PFSK-1 (cell line): Measurements from ENCODE around the gene DPP8.

ENCODE experiments used
- FOXP2 ChIP-seq: optimal IDR thresholded peaks from 2 replicates; pipeline ENCODE3; 2011; ENCODE audit warnings: borderline replicate concordance, control low read depth, inconsistent platforms; ENCODE audit not compliant: insufficient read depth; ENCODE audit errors: extremely low read length, extremely low read depth
- POLR2AphosphoS5 ChIP-seq: IDR thresholded peaks from 2 replicates; pipeline ENCODE4 v1.6.1; 2012; ENCODE audit warnings: low read depth, mild to moderate bottlenecking, control low read depth, low read length, moderate library complexity
- SIN3A ChIP-seq: IDR thresholded peaks from 2 replicates; pipeline ENCODE4 v1.6.1; 2012; ENCODE audit warnings: mild to moderate bottlenecking, low read length, moderate library complexity, borderline replicate concordance; ENCODE audit not compliant: insufficient read depth
- TAF1 ChIP-seq: IDR thresholded peaks from 2 replicates; pipeline ENCODE4 v1.6.1; 2012; ENCODE audit warnings: low read length, control low read depth, borderline replicate concordance; ENCODE audit not compliant: insufficient read depth
- TF ChIP-seq, protein P1 (sequence below), 2 experiments: IDR thresholded peaks; 2 replicates each; pipeline versions ENCODE4 v1.6.1 to v1.8.0; 2011 to 2012; ENCODE audit warnings: low read depth in 2 of 2, low read length in 2 of 2, control low read depth in 1 of 2, inconsistent platforms in 1 of 2, mild to moderate bottlenecking in 1 of 2, moderate library complexity in 1 of 2; ENCODE audit not compliant: insufficient read depth in 1 of 2

DNA sequence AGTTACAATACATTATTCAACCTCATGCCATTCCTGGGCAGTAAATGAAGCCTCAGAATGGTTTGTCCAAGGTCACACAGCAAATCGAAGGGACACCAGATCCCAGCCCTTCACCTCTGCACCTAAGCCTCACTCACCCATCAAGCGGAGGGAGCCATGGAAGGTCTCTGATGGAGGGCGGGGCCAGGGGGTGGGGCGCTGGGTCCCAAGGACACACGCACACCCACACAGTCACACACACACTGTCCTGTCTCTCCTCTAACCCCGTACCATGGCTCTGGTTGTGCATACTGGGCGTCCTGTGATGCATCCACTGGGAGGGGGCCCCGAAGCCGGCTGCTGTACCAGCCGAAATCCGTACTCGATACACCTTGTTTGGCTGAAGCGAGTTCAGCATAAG is 124.4 kb downstream of the DPP8 start:
- TF ChIP-seq POLR2AphosphoS5: no peak
- no peak for TF ChIP-seq TAF1
- TF ChIP-seq SIN3A: no peak
- TF ChIP-seq, protein P1, sequence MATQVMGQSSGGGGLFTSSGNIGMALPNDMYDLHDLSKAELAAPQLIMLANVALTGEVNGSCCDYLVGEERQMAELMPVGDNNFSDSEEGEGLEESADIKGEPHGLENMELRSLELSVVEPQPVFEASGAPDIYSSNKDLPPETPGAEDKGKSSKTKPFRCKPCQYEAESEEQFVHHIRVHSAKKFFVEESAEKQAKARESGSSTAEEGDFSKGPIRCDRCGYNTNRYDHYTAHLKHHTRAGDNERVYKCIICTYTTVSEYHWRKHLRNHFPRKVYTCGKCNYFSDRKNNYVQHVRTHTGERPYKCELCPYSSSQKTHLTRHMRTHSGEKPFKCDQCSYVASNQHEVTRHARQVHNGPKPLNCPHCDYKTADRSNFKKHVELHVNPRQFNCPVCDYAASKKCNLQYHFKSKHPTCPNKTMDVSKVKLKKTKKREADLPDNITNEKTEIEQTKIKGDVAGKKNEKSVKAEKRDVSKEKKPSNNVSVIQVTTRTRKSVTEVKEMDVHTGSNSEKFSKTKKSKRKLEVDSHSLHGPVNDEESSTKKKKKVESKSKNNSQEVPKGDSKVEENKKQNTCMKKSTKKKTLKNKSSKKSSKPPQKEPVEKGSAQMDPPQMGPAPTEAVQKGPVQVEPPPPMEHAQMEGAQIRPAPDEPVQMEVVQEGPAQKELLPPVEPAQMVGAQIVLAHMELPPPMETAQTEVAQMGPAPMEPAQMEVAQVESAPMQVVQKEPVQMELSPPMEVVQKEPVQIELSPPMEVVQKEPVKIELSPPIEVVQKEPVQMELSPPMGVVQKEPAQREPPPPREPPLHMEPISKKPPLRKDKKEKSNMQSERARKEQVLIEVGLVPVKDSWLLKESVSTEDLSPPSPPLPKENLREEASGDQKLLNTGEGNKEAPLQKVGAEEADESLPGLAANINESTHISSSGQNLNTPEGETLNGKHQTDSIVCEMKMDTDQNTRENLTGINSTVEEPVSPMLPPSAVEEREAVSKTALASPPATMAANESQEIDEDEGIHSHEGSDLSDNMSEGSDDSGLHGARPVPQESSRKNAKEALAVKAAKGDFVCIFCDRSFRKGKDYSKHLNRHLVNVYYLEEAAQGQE (IDR thresholded peaks at IDR 0.05; ENCODE audit: insufficient read depth in 1 of 2, low read depth in 2 of 2, low read length in 2 of 2): no peak
- TF ChIP-seq FOXP2: no peak
